HepG2 (cell line): ENCODE results near the gene TF. TPM values are rescaled to one million over a fixed set of nuclear protein-coding genes. Genes with fewer than 3 reads are reported as not detected.

ENCODE experiments used
- ATF4 ChIP-seq, 2 experiments: fragments of 450-650 bp in 1 of 2; sonication (generic) in 1 of 2; formaldehyde crosslinking; IDR thresholded peaks; 2 replicates each; pipeline versions ENCODE4 v1.5.0 to v1.8.0; 2020 to 2022; ENCODE audit warnings: mild to moderate bottlenecking in 1 of 2, missing genetic modification reagents in 1 of 2
- CBX1 ChIP-seq: IDR thresholded peaks from one replicate; pipeline ENCODE4 v1.6.1; 2016; ENCODE audit warnings: antibody characterized with exemption, low read depth
- DR1 ChIP-seq: sonication (generic); formaldehyde crosslinking; IDR thresholded peaks from 2 replicates; pipeline ENCODE4 v1.8.0; 2021; ENCODE audit warnings: mild to moderate bottlenecking, missing genetic modification reagents, inconsistent platforms
- GPBP1L1 ChIP-seq: sonication (generic); formaldehyde crosslinking; IDR thresholded peaks from 2 replicates; pipeline ENCODE4 v1.5.0; 2020; ENCODE audit warnings: mild to moderate bottlenecking, missing genetic modification reagents
- HIC2 ChIP-seq: sonication (generic); formaldehyde crosslinking; IDR thresholded peaks from 2 replicates; pipeline ENCODE4 v1.9.0; 2022; ENCODE audit warnings: low read depth, missing genetic modification reagents
- HNRNPUL1 ChIP-seq: fragments of 200-400 bp; formaldehyde crosslinking; IDR thresholded peaks from 2 replicates; pipeline ENCODE4 v1.6.1; 2017; ENCODE audit warnings: low read depth, mild to moderate bottlenecking, low read length, moderate library complexity
- NCOA1 ChIP-seq: sonication (generic); formaldehyde crosslinking; IDR thresholded peaks from 2 replicates; pipeline ENCODE4 v1.9.0; 2021; ENCODE audit warnings: missing genetic modification reagents
- PHF21A ChIP-seq: sonication (generic); formaldehyde crosslinking; IDR thresholded peaks from 2 replicates; pipeline ENCODE4 v1.5.0; 2020; ENCODE audit warnings: mild to moderate bottlenecking, missing genetic modification reagents
- RBFOX2 ChIP-seq: fragments of 200-400 bp; formaldehyde crosslinking; IDR thresholded peaks from 2 replicates; pipeline ENCODE4 v1.6.1; 2017; ENCODE audit warnings: low read depth, mild to moderate bottlenecking, low read length
- SKIL ChIP-seq: sonication (generic); formaldehyde crosslinking; IDR thresholded peaks from 2 replicates; pipeline ENCODE4 v1.8.0; 2022; ENCODE audit warnings: missing genetic modification reagents, mild to moderate bottlenecking, moderate library complexity, borderline replicate concordance
- ZMYM4 ChIP-seq: sonication (generic); formaldehyde crosslinking; IDR thresholded peaks from 2 replicates; pipeline ENCODE4 v1.8.1; 2023; ENCODE audit warnings: mild to moderate bottlenecking, missing genetic modification reagents
- ZNF276 ChIP-seq: sonication (generic); formaldehyde crosslinking; IDR thresholded peaks from 2 replicates; pipeline ENCODE4 v1.4.0; 2020; ENCODE audit warnings: mild to moderate bottlenecking, low read depth, missing genetic modification reagents
- ZNF337 ChIP-seq: sonication (generic); formaldehyde crosslinking; IDR thresholded peaks from 2 replicates; pipeline ENCODE4 v1.5.1; 2020; ENCODE audit warnings: missing genetic modification reagents, low read depth, mild to moderate bottlenecking, borderline replicate concordance
- ZNF33A ChIP-seq: sonication (generic); formaldehyde crosslinking; IDR thresholded peaks from 2 replicates; pipeline ENCODE4 v1.5.1; 2020; ENCODE audit warnings: missing genetic modification reagents, mild to moderate bottlenecking, moderate library complexity, borderline replicate concordance
- ZNF644 ChIP-seq: IDR thresholded peaks from 2 replicates; pipeline ENCODE4 v1.6.1; 2016; ENCODE audit warnings: low read depth
- ZNF772 ChIP-seq: sonication (generic); formaldehyde crosslinking; IDR thresholded peaks from 2 replicates; pipeline ENCODE4 v1.5.0; 2020; ENCODE audit warnings: mild to moderate bottlenecking, missing genetic modification reagents
- ZNF839 ChIP-seq: sonication (generic); formaldehyde crosslinking; IDR thresholded peaks from 2 replicates; pipeline ENCODE4 v1.4.0; 2020; ENCODE audit warnings: missing genetic modification reagents, mild to moderate bottlenecking, borderline replicate concordance
- ZSCAN22 ChIP-seq: sonication (generic); formaldehyde crosslinking; IDR thresholded peaks from 2 replicates; pipeline ENCODE4 v1.4.0; 2020; ENCODE audit warnings: mild to moderate bottlenecking, missing genetic modification reagents
- ZUFSP ChIP-seq: sonication (generic); formaldehyde crosslinking; IDR thresholded peaks from 2 replicates; pipeline ENCODE4 v1.9.0; 2021; ENCODE audit warnings: missing genetic modification reagents, mild to moderate bottlenecking, borderline replicate concordance
- polyA plus RNA-seq, 8 experiments: library from polyadenylated mRNA; depleted of rRNA in 3 of 8; stranded (reverse) in 7 of 8; unstranded in 1 of 8; fragments of >200 nt; fragmentation: Illumina TruSeq in 4 of 8; extraction: Trizol in 4 of 8; gene quantifications; 2 replicates each; pipeline versions ENCODE4 v1.2.1 to v1.2.3, GENCODE V29; 2011 to 2016; ENCODE audit warnings: low read depth in 4 of 8, missing spikeins in 1 of 8, mixed read lengths in 1 of 8; ENCODE audit not compliant: insufficient read depth in 1 of 8
- total RNA-seq, 5 experiments: library from RNA; depleted of rRNA; stranded (reverse); fragments of >200 nt; fragmentation: Illumina TruSeq; extraction: Trizol; gene quantifications; 2 replicates each; pipeline ENCODE4 v1.2.3, GENCODE V29; 2016; ENCODE audit warnings: low read depth in 1 of 5

The TF gene
- total and polyA plus RNA-seq, 2 of the 13 experiments (the other 11 are each of a cell fraction or from before 2014, with no cell fraction given): 10,074 to 11,821 TPM

GRCh38 chr3:133730993-133731392 is 15.2 kb upstream of the TF start (continued):
- no peak for TF ChIP-seq HNRNPUL1
- TF ChIP-seq ZNF839 (CRISPR knock-in tag): no peak
- TF ChIP-seq HIC2 (CRISPR knock-in tag): no peak
- peak; percentile 87 for TF ChIP-seq PHF21A
- no peak for TF ChIP-seq ATF4 (CRISPR knock-in tag; IDR thresholded peaks at IDR 0.05)
- TF ChIP-seq ZNF772 (CRISPR knock-in tag): no peak
- no peak for TF ChIP-seq GPBP1L1 (CRISPR knock-in tag)
- peak; percentile 71 for TF ChIP-seq ZMYM4 (CRISPR knock-in tag)
- TF ChIP-seq CBX1: no peak
- no peak for TF ChIP-seq ZSCAN22 (CRISPR knock-in tag)
- no peak for TF ChIP-seq DR1 (CRISPR knock-in tag)
- TF ChIP-seq ZUFSP: no peak
- no peak for TF ChIP-seq RBFOX2
- no peak for TF ChIP-seq ZNF337 (CRISPR knock-in tag)
- TF ChIP-seq ZNF276 (CRISPR knock-in tag): no peak
- TF ChIP-seq NCOA1 (CRISPR knock-in tag): no peak
- no peak for TF ChIP-seq ZNF33A
- no peak for TF ChIP-seq SKIL (CRISPR knock-in tag)
- TF ChIP-seq ZNF644: peak; percentile 75
